A549 treated with AZD2906 at 1 μM for 4 hours (cell line): ENCODE measurements around the gene MBNL3. TPM values are rescaled to one million over a fixed set of nuclear protein-coding genes. Genes with fewer than 3 reads are reported as not detected.

Experiments
- total RNA-seq: library from RNA; stranded (reverse); fragments of 200-300 nt; extraction: Qiagen RNA extraction; gene quantifications from 5 replicates; pipeline ENCODE4 v1.2.3, GENCODE V29; 2022

Gene MBNL3, protein sequence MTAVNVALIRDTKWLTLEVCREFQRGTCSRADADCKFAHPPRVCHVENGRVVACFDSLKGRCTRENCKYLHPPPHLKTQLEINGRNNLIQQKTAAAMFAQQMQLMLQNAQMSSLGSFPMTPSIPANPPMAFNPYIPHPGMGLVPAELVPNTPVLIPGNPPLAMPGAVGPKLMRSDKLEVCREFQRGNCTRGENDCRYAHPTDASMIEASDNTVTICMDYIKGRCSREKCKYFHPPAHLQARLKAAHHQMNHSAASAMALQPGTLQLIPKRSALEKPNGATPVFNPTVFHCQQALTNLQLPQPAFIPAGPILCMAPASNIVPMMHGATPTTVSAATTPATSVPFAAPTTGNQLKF
- 0.07 to 0.15 TPM in 2 of 5 replicates, not detected in the others for total RNA-seq

DNA sequence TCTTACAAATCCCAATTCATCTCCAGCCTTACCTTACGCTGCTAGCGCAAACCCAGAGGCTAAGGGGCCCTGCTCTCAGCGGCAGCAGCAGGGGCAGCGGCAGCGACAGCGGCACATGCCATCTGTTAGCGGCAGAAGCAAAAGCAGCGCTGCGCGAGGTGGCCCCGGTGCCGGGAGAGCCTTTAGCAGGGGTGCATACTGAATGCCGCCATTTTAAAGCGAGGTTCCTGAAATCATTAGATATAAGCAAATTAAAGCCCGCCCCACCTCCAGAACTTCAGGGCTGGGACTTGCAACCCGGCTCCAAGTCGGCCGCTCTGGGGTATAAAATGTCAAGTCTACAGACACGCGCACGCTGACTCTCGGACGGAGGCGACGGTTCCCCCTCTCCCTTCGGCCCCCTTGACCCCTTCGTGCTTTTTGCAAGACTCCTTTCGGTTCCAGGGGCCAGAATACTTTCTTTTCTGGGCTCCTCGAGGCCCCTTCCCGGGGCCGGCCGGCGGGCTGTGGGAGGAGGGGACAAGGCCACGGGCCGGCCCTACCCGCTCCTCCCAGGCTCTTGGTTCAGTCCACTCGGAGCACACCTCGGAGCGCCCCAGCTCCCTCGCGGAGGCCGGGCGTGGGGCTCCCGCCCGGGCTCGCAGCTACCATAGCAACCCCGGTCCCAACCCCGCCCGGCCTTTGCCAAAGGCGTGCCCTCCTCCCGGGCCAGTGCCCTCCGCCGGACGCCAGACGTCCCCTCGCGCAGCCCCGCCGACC lies at the start of gene MBNL3:
Gene MBNL3 (minus strand): TSS at position 220 of the 759 bp plus-strand sequence. CDS start 49,427 bp downstream, outside the sequence.

